PC-3 (cell line): ENCODE measurements around the gene ZSCAN29.

Experiments used
- EZH2 ChIP-seq: fragments of 300-600 bp; sonication (generic); IDR thresholded peaks from one replicate; pipeline ENCODE4 v1.6.1; 2017; ENCODE audit warnings: antibody characterized with exemption, mild to moderate bottlenecking, low read length; ENCODE audit not compliant: unreplicated experiment
- EZH2phosphoT487 ChIP-seq: fragments of 300-600 bp; sonication (generic); IDR thresholded peaks from 2 replicates; pipeline ENCODE4 v1.6.1; 2018; ENCODE audit warnings: mild to moderate bottlenecking, antibody characterized with exemption, low read length, borderline replicate concordance
- TF ChIP-seq, protein P1 (sequence below): fragments of 300-600 bp; sonication (generic); conservative IDR thresholded peaks from 2 replicates; pipeline ENCODE4 v1.5.1; 2017; ENCODE audit warnings: antibody characterized with exemption, low read depth, mild to moderate bottlenecking, low read length

DNA sequence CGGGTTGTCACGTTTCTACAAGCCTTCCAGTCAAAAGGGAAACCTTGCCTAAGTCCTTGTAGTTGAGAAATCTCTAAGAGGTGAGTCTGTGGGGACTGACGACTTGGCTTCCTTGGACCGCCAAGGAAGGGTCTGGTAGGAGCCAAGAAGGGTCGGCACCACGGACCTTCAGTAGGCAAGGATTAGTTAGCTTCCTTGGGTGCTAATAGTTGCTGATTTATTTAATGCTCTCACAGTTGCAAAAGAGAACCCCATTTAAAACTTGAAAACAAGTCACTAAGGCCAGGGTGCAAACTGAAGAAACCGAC lies 40.1 kb downstream of the ZSCAN29 start:
- TF ChIP-seq, protein P1, sequence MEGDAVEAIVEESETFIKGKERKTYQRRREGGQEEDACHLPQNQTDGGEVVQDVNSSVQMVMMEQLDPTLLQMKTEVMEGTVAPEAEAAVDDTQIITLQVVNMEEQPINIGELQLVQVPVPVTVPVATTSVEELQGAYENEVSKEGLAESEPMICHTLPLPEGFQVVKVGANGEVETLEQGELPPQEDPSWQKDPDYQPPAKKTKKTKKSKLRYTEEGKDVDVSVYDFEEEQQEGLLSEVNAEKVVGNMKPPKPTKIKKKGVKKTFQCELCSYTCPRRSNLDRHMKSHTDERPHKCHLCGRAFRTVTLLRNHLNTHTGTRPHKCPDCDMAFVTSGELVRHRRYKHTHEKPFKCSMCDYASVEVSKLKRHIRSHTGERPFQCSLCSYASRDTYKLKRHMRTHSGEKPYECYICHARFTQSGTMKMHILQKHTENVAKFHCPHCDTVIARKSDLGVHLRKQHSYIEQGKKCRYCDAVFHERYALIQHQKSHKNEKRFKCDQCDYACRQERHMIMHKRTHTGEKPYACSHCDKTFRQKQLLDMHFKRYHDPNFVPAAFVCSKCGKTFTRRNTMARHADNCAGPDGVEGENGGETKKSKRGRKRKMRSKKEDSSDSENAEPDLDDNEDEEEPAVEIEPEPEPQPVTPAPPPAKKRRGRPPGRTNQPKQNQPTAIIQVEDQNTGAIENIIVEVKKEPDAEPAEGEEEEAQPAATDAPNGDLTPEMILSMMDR = no peak
- TF ChIP-seq EZH2 = no peak
- TF ChIP-seq EZH2phosphoT487 = no peak
